GM12878 (cell line): ENCODE measurements around the gene ING5. TPM values are rescaled to one million over a fixed set of nuclear protein-coding genes. Genes with fewer than 3 reads are reported as not detected.

Experiments used
- ATAC-seq: fragments of 200-7000 bp; cut with Tn5 transposase; 3 replicates; pipeline ENCODE4 v1.9.1; 2020; ENCODE audit warnings: mild to moderate bottlenecking, moderate library complexity
- BruUV-seq: library from RNA; stranded (reverse); fragments of 400-500 nt; replicated peaks from 2 replicates; lab custom pipeline; 2021; lab: Mats Ljungman, UMichigan
- CTCF ChIA-PET: fragments of 300-600 bp; sonication (Branson Sonifier 250); formaldehyde crosslinking; extraction: SDS; loops from one replicate; lab custom pipeline; 2021; ENCODE audit warnings: inconsistent platforms; lab: Yijun Ruan, JAX
- POLR2A ChIA-PET: fragments of 350-600 bp; formaldehyde crosslinking; extraction: SDS; loops from one replicate; lab custom pipeline; 2021; ENCODE audit warnings: inconsistent platforms; lab: Charles Lee
- RAD21 ChIA-PET: fragments of 300-600 bp; sonication (Branson Sonifier 250); formaldehyde crosslinking; loops from one replicate; lab custom pipeline; 2023; ENCODE audit warnings: antibody characterized with exemption; ENCODE audit not compliant: unreplicated experiment; lab: Charles Lee
- SMC1A ChIA-PET: fragments of 300-600 bp; sonication (Branson Sonifier 250); formaldehyde crosslinking; loops from one replicate; lab custom pipeline; 2023; ENCODE audit not compliant: unreplicated experiment, uncharacterized antibody; lab: Charles Lee
- DNase-seq: peaks from one replicate; pipeline ENCODE4 v3.0.0-alpha.2; 2011; ENCODE audit warnings: low read depth, low spot score
- FAIRE-seq: peaks from 3 replicates; lab custom pipeline; 2011; peaks lifted over from hg19 to GRCh38; lab: Jason Lieb, UNC
- H2AFZ ChIP-seq: 2 replicates; pipeline ENCODE4 v1.6.0; 2011; ENCODE audit warnings: low read depth, low read length, control low read depth; ENCODE audit not compliant: control insufficient read depth
- H3K27ac ChIP-seq: 2 replicates; pipeline ENCODE4 v1.5.1; 2011; ENCODE audit warnings: control low read depth; ENCODE audit not compliant: control insufficient read depth, insufficient read depth
- H3K27me3 ChIP-seq, 2 experiments: replicated peaks in 1 of 2; 2 replicates each; pipeline versions ENCODE4 v1.6.0 to v1.6.1; 2011; ENCODE audit warnings: low read length in 1 of 2; ENCODE audit not compliant: control insufficient read depth in 2 of 2, insufficient read depth in 2 of 2
- H3K36me3 ChIP-seq, 2 experiments: 2 replicates each; pipeline ENCODE4 v1.5.1; 2011; ENCODE audit warnings: low read length in 1 of 2; ENCODE audit not compliant: control insufficient read depth in 2 of 2, insufficient read depth in 2 of 2
- H3K4me1 ChIP-seq: 2 replicates; pipeline ENCODE4 v1.6.1; 2011; ENCODE audit warnings: mild to moderate bottlenecking, low read length, moderate library complexity, mixed read lengths; ENCODE audit not compliant: control insufficient read depth, insufficient read depth
- H3K4me2 ChIP-seq: 2 replicates; pipeline ENCODE4 v1.6.0; 2011; ENCODE audit warnings: control low read depth; ENCODE audit not compliant: control insufficient read depth, insufficient read depth
- H3K4me3 ChIP-seq: fragments of 200-600 bp; sonication (generic); 2 replicates; pipeline ENCODE4 v1.5.1; 2016
- H3K79me2 ChIP-seq: 2 replicates; pipeline ENCODE4 v1.6.0; 2011; ENCODE audit warnings: low read length; ENCODE audit not compliant: control insufficient read depth, insufficient read depth
- H3K9ac ChIP-seq: 2 replicates; pipeline ENCODE4 v1.8.0; 2011; ENCODE audit warnings: low read length, control low read depth, mixed read lengths; ENCODE audit not compliant: control insufficient read depth, insufficient read depth
- H3K9me3 ChIP-seq: replicated peaks from 3 replicates; pipeline ENCODE4 v1.5.1; 2011; ENCODE audit warnings: mild to moderate bottlenecking, low read length; ENCODE audit not compliant: control insufficient read depth, insufficient read depth
- H4K20me1 ChIP-seq: 2 replicates; pipeline ENCODE4 v1.6.0; 2011; ENCODE audit not compliant: control insufficient read depth, insufficient read depth
- BRCA1 ChIP-seq: IDR thresholded peaks from 2 replicates; pipeline ENCODE4 v1.6.1; 2011; ENCODE audit warnings: low read depth, low read length, improper control_type of control experiment
- CBX3 ChIP-seq: fragments of 200-600 bp; sonication (generic); IDR thresholded peaks from 2 replicates; pipeline ENCODE4 v1.6.1; 2016; ENCODE audit warnings: low read depth, borderline replicate concordance
- CHD2 ChIP-seq: IDR thresholded peaks from 2 replicates; pipeline ENCODE4 v1.6.1; 2011; ENCODE audit warnings: low read depth, low read length, improper control_type of control experiment, borderline replicate concordance
- CHD4 ChIP-seq: fragments of 200-600 bp; sonication (generic); IDR thresholded peaks from 2 replicates; pipeline ENCODE4 v1.6.1; 2016; ENCODE audit warnings: mild to moderate bottlenecking
- HCFC1 ChIP-seq: fragments of 150-350 bp; IDR thresholded peaks from 2 replicates; pipeline ENCODE4 v1.6.1; 2014; ENCODE audit warnings: low read length
- IRF5 ChIP-seq: fragments of 450-650 bp; IDR thresholded peaks from 2 replicates; pipeline ENCODE4 v1.6.1; 2017; ENCODE audit warnings: borderline replicate concordance
- NRF1 ChIP-seq: conservative IDR thresholded peaks from 2 replicates; pipeline ENCODE4 v1.6.1; 2011; ENCODE audit warnings: mild to moderate bottlenecking, low read depth, low read length, improper control_type of control experiment
- SP1 ChIP-seq: IDR thresholded peaks from one replicate; pipeline ENCODE4 v1.6.1; 2011; ENCODE audit warnings: low read depth, low read length
- STAT3 ChIP-seq: IDR thresholded peaks from 2 replicates; pipeline ENCODE4 v1.6.1; 2011; ENCODE audit warnings: low read depth, low read length, improper control_type of control experiment
- SUPT20H ChIP-seq: IDR thresholded peaks from 2 replicates; pipeline ENCODE4 v1.6.1; 2011; ENCODE audit warnings: low read depth, mild to moderate bottlenecking, low read length, moderate library complexity, borderline replicate concordance; ENCODE audit not compliant: control insufficient read depth
- SUZ12 ChIP-seq: fragments of 200-600 bp; sonication (generic); IDR thresholded peaks from one replicate; pipeline ENCODE4 v1.6.1; 2018; ENCODE audit warnings: antibody characterized with exemption, mild to moderate bottlenecking; ENCODE audit not compliant: unreplicated experiment
- TBL1XR1 ChIP-seq: IDR thresholded peaks from 2 replicates; pipeline ENCODE4 v1.6.1; 2012; ENCODE audit warnings: low read depth, low read length, improper control_type of control experiment
- ZNF592 ChIP-seq: fragments of 450-650 bp; IDR thresholded peaks from 2 replicates; pipeline ENCODE4 v1.6.1; 2017; ENCODE audit warnings: mild to moderate bottlenecking, moderate library complexity
- ZNF687 ChIP-seq: fragments of 450-650 bp; IDR thresholded peaks from 2 replicates; pipeline ENCODE4 v1.6.1; 2017; ENCODE audit warnings: mild to moderate bottlenecking, moderate library complexity
- WGBS: methylation state at CpG from one replicate; pipeline ENCODE4 v1.1.6; 2016; ENCODE audit warnings: low lambda C conversion rate; ENCODE audit not compliant: insufficient replicate concordance, insufficient coverage; ENCODE audit errors: missing lambda C conversion rate; 5-methylcytosine and 5-hydroxymethylcytosine counted together
- in situ Hi-C: fragments of 300-500 bp; cut with MboI; formaldehyde crosslinking; loops from 9 replicates; pipeline ENCODE4 v1.14.3; 2018; ENCODE audit warnings: mixed read lengths
- intact Hi-C: fragments of 100-400 bp; cut with micrococcal nuclease; formaldehyde crosslinking; loops from one replicate; pipeline ENCODE4 v1.14.2; 2022; ENCODE audit not compliant: unreplicated experiment
- polyA plus RNA-seq, 11 experiments: library from polyadenylated mRNA; depleted of rRNA in 4 of 11; unstranded in 6 of 11; stranded (reverse) in 5 of 11; fragments of >200 nt; fragmentation: Nextera tagmentation in 4 of 11; fragmentation: Illumina TruSeq in 1 of 11; extraction: Ambion mirVana in 4 of 11; extraction: Trizol in 1 of 11; gene quantifications; 1 replicate in 1 of 11; 2 replicates in 10 of 11; pipeline versions ENCODE4 v1.2.1 to v1.2.3, GENCODE V29; 2011 to 2016; ENCODE audit warnings: inconsistent platforms in 2 of 11, missing spikeins in 2 of 11, low read depth in 1 of 11
- total RNA-seq, 4 experiments: library from RNA; depleted of rRNA in 3 of 4; stranded (reverse); fragments of >200 nt in 3 of 4; fragmentation: Illumina TruSeq in 1 of 4; extraction: Trizol in 1 of 4; gene quantifications; 2 replicates each; pipeline versions ENCODE4 v1.2.1 to v1.2.3, GENCODE V29; 2013 to 2021

Gene ING5
- total and polyA plus RNA-seq, 10 of the 15 experiments (the other 5 are each of a cell fraction or from before 2014, with no cell fraction given), result 10.0 to 46.1 (median 27.2) TPM

GRCh38 chr2:241744028-241744754 is 42.4 kb downstream of the ING5 start:
- no peaks in the 10 kb centered on the region for H4K20me1 ChIP-seq
- H3K27me3 ChIP-seq, result no peaks in the 10 kb centered on the region
- 94% methylated on average over 24 of the region's 24 CpGs for WGBS
- H3K9me3 ChIP-seq, result no peaks in the 10 kb centered on the region; the same call in 2 of the 3 replicates
- intact Hi-C loops (no loop called here), in situ Hi-C loops (no loop called here)
- TF ChIP-seq NRF1 (no peak), SUZ12 (no peak), SUPT20H (no peak), STAT3 (no peak), SP1 (no peak), IRF5 (no peak), ZNF592 (no peak), CBX3 (no peak), CHD2 (no peak), CHD4 (no peak), HCFC1 (no peak), ZNF687 (no peak), BRCA1 (no peak), TBL1XR1 (no peak)
- H2AFZ ChIP-seq, result no peak overlapping the region
- ChIA-PET RAD21 (interaction anchor here (0.8 kb wide), 1 partner anchor 42 kb away, joined by 3 read pairs; the partner anchor contains the start of gene ING5), SMC1A (no interaction called here), CTCF (no interaction called here), POLR2A (no interaction called here)
- H3K9ac ChIP-seq, result no peak overlapping the region
- no peak for DNase-seq
- H3K4me3 ChIP-seq, result no peak overlapping the region
- H3K4me1 ChIP-seq, result peaks cover 5% of the 10 kb centered on the region; the same call in 1 of the 2 replicates
- H3K79me2 ChIP-seq, result peaks cover 3% of the 10 kb centered on the region; the same call in 1 of the 2 replicates
- ATAC-seq, result no peak
- no peak overlapping the region for H3K27ac ChIP-seq
- peaks cover 2 to 10% of the 10 kb centered on the region in 2 experiments for H3K36me3 ChIP-seq
- no TSS peak for BruUV-seq
- no peak for FAIRE-seq
- no peak overlapping the region for H3K4me2 ChIP-seq
